Fibroblast of villous mesenchyme (primary cell): ENCODE measurements around the gene LRRC63. TPM values are rescaled to one million over a fixed set of nuclear protein-coding genes. Genes with fewer than 3 reads are reported as not detected.

Experiments used
- DNase-seq: peaks from one replicate; pipeline ENCODE4 v3.0.0-alpha.2; 2010; ENCODE audit warnings: low read depth
- H3K4me3 ChIP-seq: 2 replicates; pipeline ENCODE4 v1.5.1; 2011; ENCODE audit warnings: low read depth, mild to moderate bottlenecking, low read length
- CTCF ChIP-seq: IDR thresholded peaks from 2 replicates; pipeline ENCODE4 v1.5.1; 2012; ENCODE audit warnings: low read depth, mild to moderate bottlenecking, low read length; ENCODE audit not compliant: insufficient read depth
- total RNA-seq: library from RNA; depleted of rRNA; stranded (reverse); fragments of >200 nt; gene quantifications from 2 replicates; pipeline ENCODE4 v1.2.3, GENCODE V29; 2012

LRRC63 gene
- total RNA-seq, 1 donor, result not detected

- no peak for DNase-seq
- H3K4me3 ChIP-seq, result no peak overlapping the region
- no peak for TF ChIP-seq CTCF
Measured at GRCh38 chr13:46185634-46186033, 26.1 kb upstream of the LRRC63 start.

- no peak overlapping the region for H3K4me3 ChIP-seq
- DNase-seq, result no peak
- TF ChIP-seq CTCF, result no peak
Measured at GRCh38 chr13:46192412-46192811, 19.3 kb upstream of the LRRC63 start.

DNA sequence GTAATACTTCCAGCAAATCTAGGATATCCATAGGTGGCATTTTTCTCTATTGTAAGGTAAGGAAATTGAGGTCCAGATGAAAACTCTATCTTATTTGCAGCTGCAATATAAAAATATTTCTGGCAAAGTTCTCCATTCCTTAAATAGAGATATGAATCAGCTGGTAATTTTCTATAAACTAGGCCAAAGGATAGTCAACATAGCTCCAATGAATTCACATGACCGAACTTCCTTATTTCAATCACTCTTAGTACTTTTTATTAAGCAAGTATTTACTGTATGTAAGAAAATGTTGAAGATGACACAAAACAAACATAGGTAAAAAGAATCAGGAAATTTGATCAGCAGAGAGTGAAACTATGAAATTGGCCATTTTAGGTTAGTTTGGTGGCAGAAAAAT is 16.7 kb upstream of the LRRC63 start:
- no peak for TF ChIP-seq CTCF
- DNase-seq, result no peak
- no peak overlapping the region for H3K4me3 ChIP-seq

DNA sequence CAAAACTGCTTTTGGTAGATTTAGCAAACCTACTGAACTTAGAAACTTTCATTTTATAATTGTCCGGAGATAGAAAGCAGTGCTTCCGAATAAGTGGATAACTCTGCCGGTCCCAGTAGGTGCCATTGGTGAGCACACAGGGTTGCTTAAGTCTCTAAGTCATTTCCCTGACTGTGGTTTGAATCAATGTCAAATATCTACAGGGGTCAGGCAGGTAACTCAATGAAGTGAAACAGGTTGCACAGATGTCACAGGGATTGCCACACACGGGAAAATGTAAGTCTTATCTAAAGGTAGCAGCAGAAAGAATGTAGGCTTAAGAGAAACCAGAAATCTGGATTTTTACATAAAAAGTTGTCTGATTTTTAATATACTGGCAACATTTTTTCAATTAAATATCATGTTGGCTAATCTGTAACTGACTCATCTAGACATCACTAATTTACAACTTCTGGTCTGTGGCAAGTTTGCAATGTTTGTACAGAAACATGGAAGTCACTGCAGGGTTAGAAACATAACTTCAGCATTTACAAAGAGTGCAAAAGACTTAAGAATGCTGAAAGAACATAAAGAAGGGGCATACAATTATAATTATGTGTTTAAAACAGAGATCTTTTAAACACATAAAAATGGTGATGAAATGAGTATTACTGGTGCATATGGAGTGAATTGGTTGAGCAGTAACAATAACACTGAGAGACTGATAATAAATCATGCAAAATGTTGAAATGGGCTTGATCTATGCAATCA is 14.3 kb upstream of the LRRC63 start:
- no peak for TF ChIP-seq CTCF
- no peak overlapping the region for H3K4me3 ChIP-seq
- peak; percentile 24 for DNase-seq

DNA sequence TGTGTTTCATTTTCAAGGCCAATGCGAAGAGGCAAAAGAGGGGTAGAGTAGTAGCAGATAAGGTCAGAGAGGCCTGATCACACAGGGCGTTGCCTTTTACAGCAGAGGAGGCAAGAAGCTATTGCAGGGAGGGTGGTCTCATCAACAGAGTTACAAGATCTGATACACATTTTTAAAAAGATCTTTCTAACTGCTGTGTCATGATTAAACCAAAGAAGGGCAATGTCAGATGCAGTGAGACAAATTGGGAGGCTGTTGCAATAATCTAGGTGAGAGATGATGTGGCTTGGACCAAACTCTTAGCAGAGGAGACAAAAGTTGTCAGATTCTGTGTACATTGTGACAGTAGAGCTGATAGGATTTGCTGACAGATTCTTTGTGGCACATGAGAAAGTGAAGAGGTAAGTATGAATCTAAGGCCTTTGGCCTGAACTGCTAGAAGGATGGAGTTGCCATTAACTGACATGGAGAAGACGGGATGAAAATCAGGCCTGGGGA is 13.0 kb upstream of the LRRC63 start:
- TF ChIP-seq CTCF, result no peak
- no peak for DNase-seq
- no peak overlapping the region for H3K4me3 ChIP-seq

DNA sequence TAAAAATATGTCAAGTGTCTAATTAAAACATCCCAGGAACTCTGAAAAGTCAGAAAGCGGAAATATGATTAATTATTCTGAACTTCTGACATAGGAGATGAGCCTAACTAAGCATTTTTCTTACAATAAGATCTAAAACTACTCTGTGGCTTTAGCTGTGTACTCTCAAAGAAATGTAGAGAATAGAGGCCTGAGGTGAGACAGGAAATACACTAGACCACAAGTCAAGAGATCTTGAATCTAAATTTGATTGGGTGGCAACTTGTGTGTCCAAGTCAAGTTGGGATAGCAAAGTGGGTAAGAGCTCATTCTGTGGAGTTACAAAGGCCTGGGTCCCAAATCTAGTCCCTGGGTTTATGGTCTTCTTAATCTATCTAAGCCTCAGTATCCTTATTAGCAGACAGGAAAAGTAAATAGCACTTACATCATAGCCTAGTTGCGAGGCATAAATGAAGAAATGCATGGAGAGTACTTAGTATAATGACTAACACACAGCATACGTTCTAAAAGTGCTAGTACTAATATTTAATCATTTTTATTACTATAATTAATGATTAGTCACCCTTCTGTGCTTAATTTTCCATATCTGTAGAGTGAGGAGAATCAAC is 9.4 kb upstream of the LRRC63 start:
- DNase-seq, result no peak
- H3K4me3 ChIP-seq, result no peak overlapping the region
- TF ChIP-seq CTCF, result no peak
